Measurements from ENCODE around the gene GNB1L.
A peak's percentile ranks its signal among the peaks of the same experiment; 100 is the strongest.

GNB1L gene, protein sequence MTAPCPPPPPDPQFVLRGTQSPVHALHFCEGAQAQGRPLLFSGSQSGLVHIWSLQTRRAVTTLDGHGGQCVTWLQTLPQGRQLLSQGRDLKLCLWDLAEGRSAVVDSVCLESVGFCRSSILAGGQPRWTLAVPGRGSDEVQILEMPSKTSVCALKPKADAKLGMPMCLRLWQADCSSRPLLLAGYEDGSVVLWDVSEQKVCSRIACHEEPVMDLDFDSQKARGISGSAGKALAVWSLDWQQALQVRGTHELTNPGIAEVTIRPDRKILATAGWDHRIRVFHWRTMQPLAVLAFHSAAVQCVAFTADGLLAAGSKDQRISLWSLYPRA

DNA sequence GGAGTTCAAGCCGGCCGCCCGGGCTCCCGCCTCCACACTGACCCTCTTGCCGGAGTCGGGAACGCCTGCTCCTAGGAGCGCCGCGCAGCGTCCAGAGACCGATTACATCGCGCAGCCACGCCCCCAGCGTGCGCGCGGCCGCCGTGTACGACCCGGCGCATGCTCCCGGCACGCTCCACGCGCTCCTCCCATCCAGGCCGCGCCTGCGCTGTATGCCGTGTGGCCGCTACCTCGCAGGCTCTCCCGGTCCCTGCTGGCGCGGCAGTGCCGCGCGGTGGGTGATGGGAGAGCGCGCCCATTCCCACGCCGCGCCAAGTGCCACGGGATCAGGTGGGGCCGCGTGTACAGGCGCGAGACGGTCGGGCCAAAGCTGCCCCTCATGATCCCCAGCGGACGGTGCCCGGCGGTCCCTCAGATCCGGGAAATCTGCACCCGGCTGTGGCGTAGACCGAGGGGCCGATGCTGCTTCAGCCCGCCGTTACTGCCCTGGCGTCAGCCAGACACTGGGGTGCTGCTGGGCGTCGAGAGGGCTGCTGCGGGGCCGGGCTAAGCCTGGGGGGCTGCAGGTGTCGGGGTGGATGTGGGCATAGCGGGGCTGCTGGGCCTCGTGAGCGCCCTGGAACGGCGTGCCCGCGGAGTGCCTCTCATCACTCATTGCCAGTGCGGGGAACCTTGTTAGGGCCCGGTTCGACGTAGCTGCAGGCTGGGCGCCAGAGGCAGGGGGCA, at the start of gene GNB1L, which contains the start of gene RTL10:
Gene GNB1L (minus strand): TSS at position 97 of the 726 bp plus-strand sequence. CDS start 33,519 bp downstream, outside the sequence.
Gene RTL10 (minus strand): TSS at position 97 of the 726 bp plus-strand sequence. CDS start 2,613 bp downstream, outside the sequence.
- DNase-seq: peak; percentile 70 to 98 (median 92)

DNA sequence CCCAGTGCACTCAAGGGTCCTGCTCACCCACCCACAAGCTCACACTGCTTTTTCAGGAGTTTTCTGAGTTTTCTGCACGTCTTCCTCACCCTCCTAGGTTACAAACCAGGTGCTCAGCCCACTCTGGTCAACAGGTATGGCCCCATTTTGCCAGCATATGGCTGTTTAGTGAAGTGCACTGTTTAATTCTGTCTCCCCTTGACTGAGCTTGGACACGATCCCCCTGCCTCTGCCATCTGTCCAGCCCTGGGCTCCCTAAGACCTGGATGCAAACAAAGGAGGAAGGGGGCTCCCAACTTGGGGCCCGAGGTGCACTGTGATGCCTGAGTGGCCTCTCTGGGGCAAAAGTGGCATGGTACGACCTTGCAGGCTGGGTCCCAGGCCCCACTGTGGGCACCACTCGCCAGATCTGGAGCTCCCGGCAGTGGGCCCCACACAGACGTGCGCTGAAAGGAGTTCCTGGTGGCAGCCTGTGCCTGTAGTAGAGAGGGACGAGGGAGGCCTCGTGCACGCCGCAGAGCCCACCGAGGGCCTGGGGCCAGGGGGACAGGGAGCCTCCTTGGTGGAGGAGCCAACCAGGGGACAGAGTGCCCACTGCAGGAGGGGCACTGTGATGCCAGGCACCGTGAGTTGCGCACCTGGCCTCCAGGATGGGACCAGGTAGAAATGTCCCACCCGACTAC, 49.6 kb upstream of the GNB1L start:
- DNase-seq: peak in 1 of 14 donors; percentile 60

DNA sequence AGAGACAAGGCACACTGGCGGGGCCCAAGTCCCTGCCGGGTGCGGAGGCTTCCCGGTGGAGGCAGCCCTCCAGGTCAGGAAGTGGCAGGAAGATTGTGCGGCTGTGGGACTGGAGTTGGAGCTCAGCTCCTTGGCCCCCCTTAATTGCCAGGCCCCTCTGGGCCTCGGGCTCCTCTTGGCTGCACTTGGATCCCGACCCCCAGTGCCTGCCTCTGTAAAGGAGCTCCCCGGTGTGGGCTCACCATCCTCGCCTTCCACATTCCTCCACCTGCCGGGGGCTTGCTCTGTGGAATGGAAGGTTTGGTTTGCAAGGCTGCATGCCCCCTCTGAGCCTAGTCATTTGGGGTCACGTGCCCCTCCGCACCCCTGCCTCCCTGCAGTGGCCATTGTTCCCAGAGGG, 48.8 kb upstream of the GNB1L start:
- DNase-seq: no peak

DNA sequence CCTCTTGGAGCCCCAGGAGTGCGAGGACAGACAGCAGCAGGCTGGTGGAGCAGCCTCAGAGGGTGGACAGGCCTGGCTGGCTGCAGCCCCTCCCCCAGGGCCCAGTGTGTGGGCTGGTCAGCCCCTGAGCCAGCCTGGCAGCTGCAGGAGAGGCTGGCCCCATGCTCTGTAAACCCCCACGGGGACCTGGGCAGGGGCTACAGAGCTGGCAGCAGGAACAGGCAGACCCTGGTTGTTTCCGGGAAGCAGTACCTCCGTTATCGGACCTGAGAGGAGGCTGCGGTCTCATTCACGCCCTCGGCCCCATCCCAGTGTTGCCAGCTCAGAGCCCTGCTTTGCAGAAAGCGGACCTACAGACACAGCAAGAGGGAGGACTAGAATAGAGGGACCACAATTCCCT, 48.4 kb upstream of the GNB1L start:
- DNase-seq: no peak

DNA sequence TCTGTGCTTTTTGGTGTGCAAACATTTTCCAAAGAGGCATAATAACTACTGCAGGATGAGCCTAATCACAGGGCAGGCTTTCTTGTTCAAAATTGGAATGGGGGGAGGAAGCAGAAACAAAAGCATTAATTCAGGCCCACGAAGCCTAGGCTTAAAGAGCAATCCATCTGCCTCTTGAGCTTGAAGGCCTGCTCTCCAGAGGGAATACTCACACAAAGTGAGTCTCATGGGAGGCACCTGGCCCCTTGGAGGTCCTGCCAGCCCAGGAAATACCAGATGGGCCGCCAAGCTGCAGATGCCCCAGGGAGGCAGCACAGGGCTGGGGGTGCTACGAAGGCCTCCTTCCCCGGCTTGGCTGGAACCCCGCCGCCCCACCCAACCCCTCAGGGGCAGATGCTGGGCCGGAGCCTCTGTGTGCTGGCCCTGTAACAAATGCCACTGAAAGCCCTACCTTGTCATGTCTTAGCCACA, 47.6 kb upstream of the GNB1L start:
- no peak for DNase-seq

DNA sequence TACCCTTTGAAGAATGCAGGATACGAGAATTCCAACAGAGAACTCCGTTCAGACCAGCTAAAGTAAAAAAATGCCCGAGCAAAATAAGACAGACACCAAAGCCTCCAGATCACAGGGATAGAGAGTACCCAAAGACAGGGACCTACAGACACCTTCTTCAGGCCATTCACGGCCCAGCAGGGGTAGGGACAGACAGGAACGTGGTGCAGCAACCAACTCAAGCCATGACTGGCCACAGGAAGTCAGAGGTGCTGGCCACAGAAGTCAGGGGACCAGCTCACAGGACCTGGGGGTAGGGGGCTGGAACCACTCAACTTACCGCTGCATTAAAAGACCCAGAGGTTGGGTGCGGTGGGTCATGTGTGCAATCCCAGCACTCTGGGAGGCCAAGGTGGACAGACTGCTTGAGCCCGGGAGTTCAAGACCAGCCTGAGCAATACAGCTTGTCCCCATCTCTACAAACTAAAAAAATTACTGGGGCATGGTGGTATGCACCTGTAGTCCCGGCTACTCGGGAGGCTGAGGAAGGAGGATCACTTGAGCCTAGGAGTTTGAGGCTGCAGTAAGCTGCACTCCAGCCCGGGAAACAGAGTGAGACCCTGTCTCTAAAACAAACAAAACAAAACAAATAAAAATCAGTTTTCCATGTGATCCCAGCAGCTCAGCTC, 47.0 kb upstream of the GNB1L start:
- no peak for DNase-seq

DNA sequence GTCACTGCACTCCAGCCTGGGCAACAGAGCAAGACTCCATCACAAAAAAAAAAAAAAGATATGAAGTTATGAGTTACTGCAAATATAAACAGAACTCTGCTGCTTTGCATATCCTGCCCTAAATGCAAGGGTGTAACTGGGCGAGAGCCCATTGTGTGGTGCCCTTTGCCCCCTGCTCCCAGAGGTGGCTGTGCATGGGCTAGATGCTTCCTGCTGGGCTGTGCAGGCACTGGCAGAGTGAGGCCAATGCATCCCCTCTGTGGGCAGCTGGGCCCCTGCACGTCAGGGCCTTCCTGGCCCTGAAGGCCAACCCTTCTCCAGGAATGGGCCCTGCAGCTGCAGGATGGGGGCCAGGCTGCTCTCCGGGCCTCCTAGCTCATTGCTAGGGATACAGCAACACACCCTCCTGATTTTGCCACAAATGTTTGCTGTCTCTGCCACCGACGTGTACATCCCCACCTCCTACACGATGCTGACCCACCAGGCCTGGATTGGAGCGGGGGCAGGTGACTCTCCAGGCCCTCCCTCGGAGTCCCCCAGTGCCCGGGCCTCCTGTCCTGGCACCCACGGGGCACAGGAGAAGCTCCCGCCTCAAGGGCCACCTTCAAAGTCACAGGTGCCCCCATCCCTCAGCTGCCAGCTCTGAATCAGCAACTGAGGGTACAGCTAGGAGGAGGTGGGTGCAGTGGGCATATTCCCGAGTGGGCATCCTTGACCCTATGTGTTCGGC, 46.2 kb upstream of the GNB1L start:
- no peak for DNase-seq

DNA sequence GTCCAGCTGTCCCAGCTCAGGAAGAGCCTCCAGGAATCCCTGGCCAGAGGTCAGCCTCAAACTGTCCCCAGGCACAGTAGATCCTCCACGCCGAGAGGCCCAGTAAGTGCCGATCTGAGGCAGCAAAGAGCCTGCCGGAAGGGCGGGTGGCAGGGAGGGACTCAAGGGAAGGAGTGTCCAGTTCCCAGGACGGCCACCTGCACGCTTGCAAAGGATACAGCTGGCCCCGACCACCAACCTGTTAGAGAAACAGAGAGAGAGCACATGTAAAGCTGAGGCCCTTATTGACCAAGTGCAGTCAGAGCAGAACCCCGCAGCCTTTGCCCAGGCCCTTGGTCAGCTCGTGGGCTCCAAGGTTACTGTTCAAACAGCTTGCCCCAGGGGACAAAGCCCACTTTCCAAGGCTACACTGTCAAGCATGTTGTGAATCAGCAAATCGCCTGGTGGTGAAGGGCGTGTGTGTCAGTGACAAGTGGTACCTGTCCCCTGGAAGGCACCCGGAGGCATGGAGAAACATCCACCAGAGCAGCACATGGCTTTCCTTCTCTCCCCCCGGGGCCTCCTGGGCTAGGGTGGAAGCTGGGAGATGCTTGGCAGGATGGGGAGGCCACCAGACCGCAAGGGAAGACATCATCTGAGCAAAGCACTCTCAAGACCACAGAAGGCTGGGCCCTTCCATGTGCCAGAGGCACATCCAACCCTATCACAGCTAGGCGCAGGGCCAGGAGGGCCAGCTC, 44.3 kb upstream of the GNB1L start:
- no peak for DNase-seq

DNA sequence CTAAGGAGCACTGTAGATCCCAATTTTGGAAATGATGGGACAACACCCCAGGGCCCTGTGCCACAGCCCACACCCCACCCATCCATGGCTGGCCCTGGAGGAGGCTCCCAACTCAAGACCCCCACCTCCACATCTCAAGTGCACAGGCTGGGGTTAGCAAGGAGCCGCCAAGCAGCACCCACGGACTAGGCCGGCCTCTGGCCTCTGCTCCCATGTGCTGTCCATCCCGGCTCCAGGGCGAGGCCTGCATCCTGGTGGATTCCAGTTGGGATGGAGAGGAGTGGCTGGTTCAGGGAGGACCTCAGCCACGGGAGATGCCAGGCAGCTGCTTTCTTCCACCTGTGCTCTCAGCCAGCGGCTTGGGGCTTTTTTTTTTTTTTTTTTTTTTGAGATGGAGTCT, 43.5 kb upstream of the GNB1L start:
- no peak for DNase-seq

DNA sequence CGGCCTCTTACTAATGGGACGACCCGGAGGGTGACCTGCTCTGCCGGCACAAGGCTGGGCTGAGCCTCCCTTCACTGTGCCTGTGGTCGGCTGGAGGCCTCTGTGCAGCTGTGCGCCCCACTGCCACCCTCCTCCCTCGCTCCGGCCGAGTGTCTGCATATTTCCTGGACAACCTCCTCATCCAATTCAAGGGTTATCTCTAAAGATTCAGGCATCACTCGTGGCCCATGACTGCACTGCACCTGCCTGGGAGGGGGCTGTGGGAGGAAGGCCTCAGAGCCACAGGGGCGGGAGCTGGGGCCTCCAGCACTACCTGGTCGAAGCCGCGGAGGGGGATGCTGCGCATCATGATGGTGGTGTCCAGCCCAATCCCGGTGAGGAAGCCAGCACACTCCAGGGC, 43.1 kb upstream of the GNB1L start:
- DNase-seq: no peak

DNA sequence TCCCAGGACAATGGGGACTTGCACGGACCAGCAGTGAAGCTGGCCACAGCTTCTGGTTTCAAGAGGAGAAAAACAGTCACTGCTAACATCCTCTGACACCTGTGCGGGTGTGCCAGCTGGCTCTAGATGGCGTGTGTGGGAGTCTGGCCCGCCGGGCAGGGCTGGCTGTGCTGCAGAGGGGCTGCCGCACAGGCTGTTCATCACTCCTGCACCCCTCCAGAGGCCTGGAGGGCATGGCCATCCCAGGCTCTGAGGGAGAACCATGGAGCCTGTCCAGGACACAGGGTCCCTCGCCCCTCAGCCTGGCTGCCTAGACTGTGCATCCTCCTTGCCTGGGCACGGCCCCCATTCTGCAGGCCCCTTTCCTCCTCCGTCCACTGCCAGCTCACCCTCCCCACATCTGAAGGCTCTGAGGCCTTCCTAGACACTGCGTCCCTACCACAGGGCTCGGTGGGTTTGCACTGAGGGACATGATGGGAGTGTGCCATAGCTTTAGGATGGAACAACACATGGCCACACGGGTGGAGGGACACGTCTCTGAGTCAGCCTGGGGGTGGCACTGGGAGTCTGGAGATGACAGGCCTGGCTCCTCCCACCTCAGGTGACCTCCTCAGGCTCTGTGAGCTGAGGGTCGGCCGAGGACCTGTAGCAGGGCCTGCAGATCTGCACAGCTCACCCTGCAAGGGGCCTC, 42.1 kb upstream of the GNB1L start:
- DNase-seq: no peak

DNA sequence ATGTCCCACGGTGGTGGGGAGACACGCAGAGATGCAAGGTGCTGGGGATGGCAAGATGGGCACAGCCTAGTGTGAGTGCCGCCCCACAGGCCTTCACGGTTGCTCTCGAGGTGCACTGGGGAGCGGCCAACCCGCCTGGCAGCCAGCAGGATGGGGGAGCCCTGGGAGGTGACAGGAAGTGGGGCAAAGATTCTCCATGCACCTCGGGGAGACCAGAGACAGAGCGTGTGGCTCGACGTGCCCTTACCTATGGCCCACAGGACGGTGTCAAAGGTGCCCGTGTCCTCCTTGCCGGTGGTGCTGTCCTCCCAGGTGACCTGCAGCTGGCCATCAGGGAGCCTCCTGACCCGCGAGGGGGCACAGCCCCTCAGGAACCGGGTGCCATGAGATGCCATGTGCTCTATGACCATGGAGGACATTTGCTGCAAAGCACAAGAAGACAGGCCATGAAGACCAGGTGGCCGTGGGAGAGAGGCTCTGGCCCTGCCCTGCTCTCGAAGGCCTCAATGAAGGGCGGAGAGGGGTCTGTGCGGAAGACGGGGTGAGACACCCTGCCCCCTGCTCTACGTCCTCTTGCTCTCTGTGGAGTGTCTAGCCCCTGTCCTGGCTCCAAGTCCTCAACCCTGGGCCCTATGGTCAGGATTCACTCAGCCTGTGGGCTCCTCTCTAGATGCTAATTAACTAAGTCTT, 40.6 kb upstream of the GNB1L start:
- no peak for DNase-seq

DNA sequence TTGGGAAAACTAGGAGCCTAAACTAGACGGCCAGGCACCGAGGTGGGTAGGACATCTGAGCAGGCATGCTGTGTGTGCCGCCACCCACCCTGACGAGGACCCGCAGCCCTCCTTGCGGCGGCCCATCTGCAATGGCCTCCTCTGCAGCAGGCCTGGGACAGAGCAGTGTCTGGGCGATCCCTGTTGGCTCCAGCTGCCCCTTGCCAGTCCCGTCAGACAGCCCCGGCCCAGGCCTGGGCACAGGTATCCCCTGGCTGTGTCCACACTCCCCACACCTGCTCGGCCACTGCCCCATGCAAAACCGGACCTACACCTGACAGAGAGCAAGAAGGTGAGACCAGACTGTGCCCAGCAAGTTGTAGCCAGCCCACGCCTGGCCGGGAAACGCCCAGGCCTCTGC, 38.7 kb upstream of the GNB1L start:
- DNase-seq: no peak

DNA sequence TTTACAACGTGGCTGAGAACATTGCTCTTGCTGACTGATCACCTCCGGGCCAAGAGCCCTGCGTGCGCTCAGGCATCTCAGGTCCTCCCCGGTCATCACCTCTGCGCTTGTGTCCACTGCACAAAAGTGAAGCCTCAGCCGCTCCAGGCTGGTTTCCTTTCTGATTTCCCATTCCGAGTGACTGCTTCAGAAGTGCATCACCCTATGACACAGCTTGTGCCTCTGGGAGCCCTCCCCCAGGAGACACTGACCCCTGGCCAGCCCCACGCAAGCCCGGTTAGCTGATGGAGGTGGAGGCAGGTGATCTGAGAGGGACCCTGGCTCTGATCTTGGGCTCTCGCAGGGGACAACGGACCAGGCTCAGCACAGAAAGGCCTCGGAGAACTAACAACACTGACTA, 38.3 kb upstream of the GNB1L start:
- no peak for DNase-seq

DNA sequence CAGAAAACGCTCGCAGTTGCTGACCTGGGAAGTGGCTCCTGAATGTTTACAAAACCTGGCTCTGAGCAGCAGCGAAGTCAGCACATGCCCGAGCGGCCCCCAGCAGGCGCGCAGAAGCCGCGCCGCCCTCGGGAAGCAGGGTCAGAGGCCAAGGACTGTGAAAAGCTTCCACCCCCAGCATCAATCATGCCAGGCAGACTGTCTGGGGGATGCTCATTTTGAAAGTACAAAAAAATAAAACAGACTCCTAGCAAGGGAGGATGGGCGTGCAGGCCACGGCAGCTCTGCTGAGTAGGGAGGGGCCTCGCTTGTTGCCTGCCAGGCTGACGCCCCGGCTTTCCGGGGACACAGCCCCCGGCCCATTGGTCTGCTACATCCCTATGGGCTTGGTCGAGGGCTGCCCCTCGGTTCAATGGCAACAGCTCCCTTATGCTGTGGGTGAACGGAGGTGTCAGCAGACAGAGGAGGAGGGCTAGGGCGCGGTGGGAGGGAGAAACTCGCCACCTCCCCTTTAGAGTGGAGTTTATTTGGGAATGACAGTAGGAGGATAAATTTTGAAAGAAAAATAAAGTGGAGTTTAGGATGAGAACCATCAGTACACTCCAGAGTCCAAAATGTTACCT, 37.7 kb upstream of the GNB1L start:
- DNase-seq: no peak

DNA sequence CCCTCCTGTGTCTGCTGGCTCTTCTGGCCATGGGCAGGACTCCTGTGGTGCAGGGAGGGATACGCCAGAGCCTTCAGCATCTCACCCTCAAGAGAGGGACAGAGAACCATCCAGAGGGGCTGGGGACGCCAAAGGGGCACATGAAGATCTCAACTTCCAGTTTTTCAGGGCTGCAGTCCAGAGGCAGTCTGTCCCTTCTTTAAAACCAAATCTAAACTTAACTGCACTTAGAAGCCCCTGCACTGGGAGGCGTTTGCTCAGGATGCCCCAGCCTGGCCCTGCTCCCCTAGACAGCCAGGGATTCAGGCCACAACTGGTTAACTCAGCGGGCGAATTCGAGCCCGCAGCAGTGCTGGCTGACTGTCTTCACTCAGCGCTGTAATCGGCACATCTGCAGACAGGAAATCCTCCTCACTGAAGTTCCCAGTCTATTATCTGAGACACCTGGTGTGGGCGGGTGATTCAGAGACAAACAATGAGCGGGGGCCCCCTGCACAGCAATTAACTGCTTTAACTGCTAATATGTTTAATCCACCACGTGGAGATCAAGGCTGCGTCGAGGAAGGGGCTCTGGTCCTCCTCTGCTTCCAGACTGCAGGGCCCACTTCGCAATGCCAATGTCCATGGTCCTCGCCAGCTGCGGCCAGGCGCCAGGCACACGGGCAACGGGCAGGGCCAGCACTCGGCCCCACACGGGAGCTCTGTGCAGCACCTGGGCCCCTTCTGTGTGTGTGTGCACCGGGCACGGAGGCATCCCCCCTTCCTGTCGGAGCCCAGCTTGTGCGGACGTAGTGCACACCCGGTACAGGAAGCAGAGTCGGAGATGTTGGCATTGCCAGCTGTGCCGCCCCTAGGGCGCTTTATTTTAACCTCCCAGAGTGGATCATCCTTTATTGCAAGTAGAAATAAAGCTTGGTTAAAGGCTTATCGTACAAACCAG, 36.9 kb upstream of the GNB1L start:
- no peak for DNase-seq

DNA sequence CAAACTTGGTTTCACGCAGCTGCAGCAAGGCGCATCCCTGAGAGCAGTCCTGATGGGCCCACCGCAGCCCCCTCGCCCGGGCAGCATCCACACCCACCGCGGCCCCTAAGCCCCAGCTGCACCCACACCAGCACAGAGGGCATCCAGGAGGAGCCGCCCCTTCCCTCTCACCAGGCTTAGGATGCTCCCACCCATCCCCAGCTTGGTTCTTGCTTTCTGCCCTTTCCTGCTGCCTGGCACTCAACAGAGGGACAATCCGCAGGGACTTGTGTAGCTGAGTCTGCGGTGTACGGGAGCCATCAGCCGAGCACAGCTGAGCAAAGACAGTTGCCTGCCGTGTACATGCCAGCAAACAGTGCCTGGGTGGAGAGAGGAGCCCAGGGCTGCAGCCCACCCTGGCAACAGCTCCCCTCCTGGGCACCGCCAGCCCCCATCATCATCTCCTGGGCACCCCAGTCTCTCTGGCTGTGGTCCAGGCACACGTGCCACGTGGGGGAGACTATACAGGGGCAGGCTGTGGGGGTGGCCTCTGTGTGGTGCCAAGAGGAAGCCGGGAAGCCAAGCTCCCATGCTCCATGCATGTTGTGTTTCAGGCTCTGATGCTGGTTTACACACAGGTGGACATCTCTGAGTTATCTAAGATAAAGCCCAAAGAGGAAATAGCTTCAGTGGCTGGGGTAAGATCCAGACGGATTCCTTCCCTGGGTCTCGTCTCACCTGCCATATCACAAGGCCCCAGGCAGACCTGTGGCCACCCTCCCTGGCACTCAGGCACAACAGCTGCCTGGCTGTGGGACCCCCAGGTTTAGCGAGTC, 36.0 kb upstream of the GNB1L start:
- no peak for DNase-seq
